ENCODE data around the gene SPSB2.

SPSB2 gene

DNA sequence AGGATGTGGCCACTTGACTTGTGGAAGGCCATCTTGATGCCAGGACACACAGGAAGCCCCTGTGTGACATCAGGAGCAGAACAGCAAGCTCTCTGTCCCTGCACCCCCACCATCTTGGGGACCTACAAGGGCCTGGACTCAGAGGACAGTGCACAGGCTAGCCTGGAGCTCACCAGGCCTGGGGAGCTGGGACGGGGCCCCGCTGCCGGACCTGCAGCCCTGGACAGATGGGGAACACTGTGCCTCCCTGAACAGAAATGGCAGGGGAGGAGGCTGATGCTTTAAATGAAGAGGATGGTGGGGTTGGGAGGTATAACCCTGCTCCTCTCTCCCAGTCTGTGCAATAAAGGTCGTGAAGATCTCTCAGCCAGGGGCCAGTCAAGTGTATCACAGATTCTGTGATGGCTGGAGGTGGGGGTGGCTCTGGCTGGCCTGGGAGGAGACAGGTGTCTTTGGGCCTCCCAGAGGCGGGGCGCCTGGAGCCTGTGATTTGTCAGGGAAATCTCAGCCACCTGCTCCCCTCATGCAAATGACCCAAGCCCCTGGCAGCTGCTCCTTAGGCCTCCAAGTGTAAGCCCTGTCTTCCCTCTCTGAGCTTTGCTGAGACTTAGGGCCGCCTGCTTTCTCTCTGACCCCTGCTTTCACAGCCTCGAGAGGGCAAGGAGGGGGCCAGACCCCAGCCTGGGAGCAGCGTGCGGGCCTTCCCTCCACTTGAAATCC lies 33.5 kb downstream of the SPSB2 start:
- POLR2A ChIA-PET: interaction anchor here (1.4 to 1.9 kb wide), 2 partner anchors 12 to 28 kb away, joined by 6 read pairs; partner anchors contain the start of genes CDCA3 and TPI1
- CTCF ChIA-PET: interaction anchor here (0.9 to 6.3 kb wide), 7 partner anchors 9 to 107 kb away, joined by 3 to 41 read pairs (median 4); partner anchors contain the start of genes CDCA3, GPR162, MLF2 and USP5
- DNase-seq (ENCODE audit: extremely low spot score): peak; percentile 78
- no peak for TF ChIP-seq CTCF (IDR thresholded peaks at IDR 0.05; ENCODE audit: control extremely low read depth, extremely low read depth, low read depth, missing control alignments)

DNA sequence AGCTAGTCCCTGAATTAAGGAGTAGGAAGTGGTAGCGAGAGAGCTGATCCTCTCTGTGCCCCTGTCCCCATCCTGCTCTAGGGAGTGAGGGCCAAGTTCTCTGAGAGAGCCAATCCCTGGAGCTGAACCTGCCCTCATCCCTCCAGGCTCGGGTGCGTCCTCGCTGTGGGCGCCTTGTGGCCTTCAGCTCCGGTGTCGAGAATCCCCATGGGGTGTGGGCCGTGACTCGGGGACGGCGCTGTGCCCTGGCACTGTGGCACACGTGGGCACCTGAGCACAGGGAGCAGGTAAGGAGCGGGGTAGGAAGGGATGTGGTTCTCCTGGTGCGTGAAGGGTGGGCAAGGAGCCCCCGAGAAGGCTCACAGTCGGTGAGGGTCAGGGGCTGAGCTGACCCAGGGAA lies 34.2 kb downstream of the SPSB2 start:
- no peak for TF ChIP-seq CTCF (IDR thresholded peaks at IDR 0.05; ENCODE audit: control extremely low read depth, extremely low read depth, low read depth, missing control alignments)
- CTCF ChIA-PET: interaction anchor here (0.8 to 6.3 kb wide), 5 partner anchors 10 to 106 kb away, joined by 3 to 41 read pairs (median 3); partner anchors contain the start of genes GPR162 and MLF2
- POLR2A ChIA-PET: interaction anchor here (1.4 to 1.9 kb wide), 2 partner anchors 12 to 29 kb away, joined by 6 read pairs; partner anchors contain the start of genes CDCA3 and TPI1
- DNase-seq (ENCODE audit: extremely low spot score): no peak

- DNase-seq (ENCODE audit: extremely low spot score): no peak
- CTCF ChIA-PET: interaction anchor here (1.1 to 5.7 kb wide), 9 partner anchors 9 to 299 kb away, joined by 3 to 46 read pairs (median 7); partner anchors contain the start of genes CDCA3, MLF2, TPI1 and USP5
- POLR2A ChIA-PET: interaction anchor here (1.7 kb wide), 1 partner anchor 30 kb away, joined by 14 read pairs; the partner anchor contains the start of gene TPI1
- TF ChIP-seq CTCF (IDR thresholded peaks at IDR 0.05; ENCODE audit: control extremely low read depth, extremely low read depth, low read depth, missing control alignments): no peak
Measured at GRCh38 chr12:6837370-6838060, 35.6 kb downstream of the SPSB2 start.

GRCh38 chr12:6836851-6837250 lies 36.3 kb downstream of the SPSB2 start:
- CTCF ChIA-PET: interaction anchor here (0.9 to 5.7 kb wide), 14 partner anchors 8 to 298 kb away, joined by 3 to 46 read pairs (median 6); partner anchors contain the start of genes CDCA3, COPS7A, MLF2 and PTMS
- TF ChIP-seq CTCF (IDR thresholded peaks at IDR 0.05; ENCODE audit: control extremely low read depth, extremely low read depth, low read depth, missing control alignments): no peak
- no peak for DNase-seq (ENCODE audit: extremely low spot score)
- POLR2A ChIA-PET: interaction anchor here (0.6 to 1.7 kb wide), 2 partner anchors 30 to 126 kb away, joined by 4 to 14 read pairs; partner anchors contain the start of gene TPI1

- CTCF ChIA-PET: interaction anchor here (0.7 to 5.7 kb wide), 27 partner anchors 8 to 142 kb away, joined by 3 to 46 read pairs (median 4); partner anchors contain the start of genes CD4, CDCA3, GPR162 and LAG3
Measured at GRCh38 chr12:6834873-6835272, 38.2 kb downstream of the SPSB2 start.

More at GRCh38 chr12:6834873-6835272, 38.2 kb downstream of the SPSB2 start:
- POLR2A ChIA-PET: interaction anchor here (0.8 kb wide), 1 partner anchor 16 kb away, joined by 5 read pairs; the partner anchor contains the start of gene CDCA3
- no peak for TF ChIP-seq CTCF (IDR thresholded peaks at IDR 0.05; ENCODE audit: control extremely low read depth, extremely low read depth, low read depth, missing control alignments)
- no peak for DNase-seq (ENCODE audit: extremely low spot score)
